ENCODE results near the gene GTF2IRD1.
"Not testable (repeated sequence)": the region's sequence is repeated elsewhere in the genome, so short reads cannot be mapped to it uniquely, and the experiment has no call there.

GTF2IRD1 gene

GRCh38 chr7:74474271-74474865 is 20.7 kb downstream of the GTF2IRD1 start:
- no peak for DNase-seq

- no peak for DNase-seq
Observed at GRCh38 chr7:74475243-74475986, 21.7 kb downstream of the GTF2IRD1 start.

GRCh38 chr7:74475987-74476350 is 22.3 kb downstream of the GTF2IRD1 start:
- DNase-seq = no peak

GRCh38 chr7:74476626-74477025 is 22.9 kb downstream of the GTF2IRD1 start:
- no peak for DNase-seq

GRCh38 chr7:74478671-74479065 is 25.0 kb downstream of the GTF2IRD1 start:
- no peak for DNase-seq

GRCh38 chr7:74479066-74479781 is 25.5 kb downstream of the GTF2IRD1 start:
- no peak for DNase-seq

GRCh38 chr7:74479961-74480829 is 26.5 kb downstream of the GTF2IRD1 start:
- no peak for DNase-seq

- DNase-seq = no peak
Observed at GRCh38 chr7:74480861-74481417, 27.2 kb downstream of the GTF2IRD1 start.

GRCh38 chr7:74481458-74482196 is 27.9 kb downstream of the GTF2IRD1 start:
- DNase-seq = no peak

GRCh38 chr7:74482197-74482467 is 28.4 kb downstream of the GTF2IRD1 start:
- no peak for DNase-seq

GRCh38 chr7:74482629-74483401 is 29.1 kb downstream of the GTF2IRD1 start:
- DNase-seq = no peak

GRCh38 chr7:74483402-74484336 is 30.0 kb downstream of the GTF2IRD1 start:
- DNase-seq = no peak

- DNase-seq = no peak
Observed at GRCh38 chr7:74485611-74486010, 31.9 kb downstream of the GTF2IRD1 start.

GRCh38 chr7:74488518-74489030 is 34.9 kb downstream of the GTF2IRD1 start:
- DNase-seq = not testable (repeated sequence)

GRCh38 chr7:74489997-74490945 is 36.6 kb downstream of the GTF2IRD1 start:
- no peak for DNase-seq

GRCh38 chr7:74491490-74491889 is 37.8 kb downstream of the GTF2IRD1 start:
- not testable (repeated sequence) for DNase-seq

GRCh38 chr7:74493295-74493694 is 39.6 kb downstream of the GTF2IRD1 start:
- no peak for DNase-seq

- no peak for DNase-seq
Observed at GRCh38 chr7:74494076-74494548, 40.4 kb downstream of the GTF2IRD1 start.
